Measurements from ENCODE around the gene LIN9.

The LIN9 gene

GRCh38 chr1:226337276-226337875 lies 28.4 kb upstream of the LIN9 start:
- Histone ChIP-seq H3K4me1 (peaks cover 5% of the 10 kb centered on the region; the same call in 1 of the 2 replicates), H3K9me3 (0 out of 2 replicates have a peak, but pooled peaks cover 8% of the 10 kb centered on the region), H3K4me3 (no peak overlapping the region), H3K27me3 (ENCODE audit: low read depth) (no peaks in the 10 kb centered on the region), H3K36me3 (replicated peaks) (no peaks in the 10 kb centered on the region)
- in situ Hi-C loops (cut with MboI; ENCODE audit: low sequenced_read_pairs): loop anchor here (10.0 kb wide), 1 partner anchor 203 kb away; no protein-coding TSS in a partner anchor
- no peak for DNase-seq (ENCODE audit: low spot score in 2 of 2)

DNA sequence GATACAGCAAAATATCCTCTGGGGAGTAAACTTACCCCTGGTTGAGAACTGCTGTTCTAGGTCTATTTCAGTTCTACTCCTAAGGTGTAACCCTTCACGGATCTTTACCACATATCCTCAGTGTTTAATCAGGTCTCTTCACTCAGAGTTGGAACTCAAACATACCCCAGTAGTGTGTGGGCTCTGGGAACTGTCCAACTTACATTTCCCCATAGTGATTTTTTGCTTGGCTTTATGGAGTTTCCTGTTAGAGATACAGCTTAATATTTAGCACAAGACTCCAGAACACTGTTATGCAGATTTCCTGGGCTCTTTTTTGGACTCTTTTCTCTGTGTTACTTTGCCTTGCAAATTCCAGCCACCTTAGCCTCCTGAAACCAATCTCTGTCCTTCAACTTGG lies 26.7 kb upstream of the LIN9 start:
- Histone ChIP-seq H3K4me3 (no peak overlapping the region), H3K9me3 (0 out of 2 replicates have a peak, but pooled peaks cover 5% of the 10 kb centered on the region), H3K27me3 (ENCODE audit: low read depth) (no peaks in the 10 kb centered on the region), H3K36me3 (replicated peaks) (no peaks in the 10 kb centered on the region), H3K4me1 (peaks cover 5% of the 10 kb centered on the region; the same call in 1 of the 2 replicates)
- no peak for DNase-seq (ENCODE audit: low spot score in 2 of 2)
- in situ Hi-C loops (cut with MboI; ENCODE audit: low sequenced_read_pairs): loop anchor here (10.0 kb wide), 1 partner anchor 201 kb away; no protein-coding TSS in a partner anchor

GRCh38 chr1:226332947-226333346 lies 24.0 kb upstream of the LIN9 start:
- no peaks in the 10 kb centered on the region for H3K9me3 ChIP-seq
- H3K36me3 ChIP-seq (replicated peaks): no peaks in the 10 kb centered on the region
- no peaks in the 10 kb centered on the region for H3K27me3 ChIP-seq (ENCODE audit: low read depth)
- DNase-seq (ENCODE audit: low spot score in 2 of 2): no peak
- H3K4me1 ChIP-seq: peaks cover 5% of the 10 kb centered on the region; the same call in 1 of the 2 replicates
- in situ Hi-C loops (cut with MboI; ENCODE audit: low sequenced_read_pairs): loop anchor here (10.0 kb wide), 1 partner anchor 198 kb away; no protein-coding TSS in a partner anchor
- H3K4me3 ChIP-seq: no peak overlapping the region

- Histone ChIP-seq H3K4me3 (no peak overlapping the region), H3K9me3 (no peaks in the 10 kb centered on the region), H3K4me1 (peaks cover 5% of the 10 kb centered on the region; the same call in 1 of the 2 replicates), H3K36me3 (replicated peaks) (no peaks in the 10 kb centered on the region), H3K27me3 (ENCODE audit: low read depth) (no peaks in the 10 kb centered on the region)
- no peak for DNase-seq (ENCODE audit: low spot score in 2 of 2)
- in situ Hi-C loops (cut with MboI; ENCODE audit: low sequenced_read_pairs): no loop called here
These were observed 20.3 kb upstream of the LIN9 start for GRCh38 chr1:226329237-226329636.

DNA sequence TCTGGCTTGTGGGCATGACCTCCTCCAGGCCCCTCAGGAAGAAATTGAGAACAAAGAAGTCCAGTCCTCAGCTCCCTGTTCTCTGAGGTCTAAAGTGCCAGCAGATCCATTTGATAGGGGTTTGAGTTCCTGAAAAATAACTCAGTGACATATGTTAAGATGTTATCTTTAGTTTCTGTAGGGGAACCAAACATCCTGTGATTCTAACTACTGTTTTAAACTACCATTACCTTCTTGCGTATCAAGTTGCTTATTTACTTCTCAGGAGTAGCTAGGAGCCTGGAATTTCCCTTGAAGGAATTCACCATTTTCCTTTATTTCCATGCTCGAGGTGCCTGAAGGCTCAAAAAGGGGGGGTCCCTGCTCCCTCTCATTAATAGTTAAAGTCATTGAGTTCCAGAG lies 18.8 kb upstream of the LIN9 start:
- DNase-seq (ENCODE audit: low spot score in 2 of 2): no peak
- Histone ChIP-seq H3K9me3 (no peaks in the 10 kb centered on the region), H3K27me3 (ENCODE audit: low read depth) (no peaks in the 10 kb centered on the region), H3K4me1 (peaks cover 1% of the 10 kb centered on the region; the same call in 1 of the 2 replicates), H3K36me3 (replicated peaks) (no peaks in the 10 kb centered on the region), H3K4me3 (no peak overlapping the region)
- in situ Hi-C loops (cut with MboI; ENCODE audit: low sequenced_read_pairs): no loop called here

- no peak for DNase-seq (ENCODE audit: low spot score in 2 of 2)
- H3K27me3 ChIP-seq (ENCODE audit: low read depth): no peaks in the 10 kb centered on the region
- H3K36me3 ChIP-seq (replicated peaks): no peaks in the 10 kb centered on the region
- in situ Hi-C loops (cut with MboI; ENCODE audit: low sequenced_read_pairs): no loop called here
- no peak overlapping the region for H3K4me3 ChIP-seq
- peaks cover 2% of the 10 kb centered on the region; the same call in 1 of the 2 replicates for H3K9me3 ChIP-seq
- no peaks in the 10 kb centered on the region for H3K4me1 ChIP-seq
These were observed 16.2 kb upstream of the LIN9 start for GRCh38 chr1:226325178-226325577.

GRCh38 chr1:226324479-226324878 lies 15.5 kb upstream of the LIN9 start:
- H3K36me3 ChIP-seq (replicated peaks): no peaks in the 10 kb centered on the region
- no peaks in the 10 kb centered on the region for H3K27me3 ChIP-seq (ENCODE audit: low read depth)
- in situ Hi-C loops (cut with MboI; ENCODE audit: low sequenced_read_pairs): no loop called here
- H3K4me1 ChIP-seq: no peaks in the 10 kb centered on the region
- no peak for DNase-seq (ENCODE audit: low spot score in 2 of 2)
- H3K9me3 ChIP-seq: peaks cover 2% of the 10 kb centered on the region; the same call in 1 of the 2 replicates
- H3K4me3 ChIP-seq: no peak overlapping the region

- no peak overlapping the region for H3K4me3 ChIP-seq
- no peak for DNase-seq (ENCODE audit: low spot score in 2 of 2)
- no peaks in the 10 kb centered on the region for H3K27me3 ChIP-seq (ENCODE audit: low read depth)
- H3K9me3 ChIP-seq: peaks cover 2% of the 10 kb centered on the region; the same call in 1 of the 2 replicates
- H3K36me3 ChIP-seq (replicated peaks): no peaks in the 10 kb centered on the region
- in situ Hi-C loops (cut with MboI; ENCODE audit: low sequenced_read_pairs): no loop called here
- H3K4me1 ChIP-seq: no peaks in the 10 kb centered on the region
These were observed 14.0 kb upstream of the LIN9 start for GRCh38 chr1:226322986-226323385.

- Histone ChIP-seq H3K27me3 (ENCODE audit: low read depth) (no peaks in the 10 kb centered on the region), H3K36me3 (replicated peaks) (no peaks in the 10 kb centered on the region), H3K4me3 (no peak overlapping the region), H3K4me1 (no peaks in the 10 kb centered on the region), H3K9me3 (peaks cover 2% of the 10 kb centered on the region; the same call in 1 of the 2 replicates)
- in situ Hi-C loops (cut with MboI; ENCODE audit: low sequenced_read_pairs): no loop called here
- DNase-seq (ENCODE audit: low spot score in 2 of 2): no peak
These were observed 12.0 kb upstream of the LIN9 start for GRCh38 chr1:226320930-226321329.

DNA sequence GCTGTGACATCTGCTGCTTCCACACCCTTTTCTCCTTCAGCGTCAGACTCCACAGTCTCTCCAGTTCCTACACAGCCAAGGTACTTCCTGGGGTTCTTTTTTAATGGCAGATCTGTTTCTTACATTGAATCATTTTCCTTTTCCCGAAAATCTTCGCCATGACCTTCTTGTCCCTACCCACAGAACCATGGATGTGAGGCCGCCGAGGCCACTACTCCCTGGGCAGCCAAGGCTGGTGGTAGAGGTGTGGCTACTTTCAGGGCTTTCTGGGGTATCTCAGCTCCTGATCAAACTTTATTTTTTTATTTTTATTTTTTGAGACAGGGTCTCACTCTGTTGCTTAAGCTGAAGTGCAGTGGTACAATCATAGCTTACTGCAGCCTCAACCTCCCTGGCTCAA lies 9.5 kb upstream of the LIN9 start:
- no peaks in the 10 kb centered on the region for H3K4me1 ChIP-seq
- in situ Hi-C loops (cut with MboI; ENCODE audit: low sequenced_read_pairs): no loop called here
- H3K36me3 ChIP-seq (replicated peaks): no peaks in the 10 kb centered on the region
- H3K27me3 ChIP-seq (ENCODE audit: low read depth): no peaks in the 10 kb centered on the region
- no peak for DNase-seq (ENCODE audit: low spot score in 2 of 2)
- H3K9me3 ChIP-seq: peaks cover 2% of the 10 kb centered on the region; the same call in 1 of the 2 replicates
- H3K4me3 ChIP-seq: no peak overlapping the region

- Histone ChIP-seq H3K4me1 (peaks cover 7% of the 10 kb centered on the region), H3K4me3 (no peak overlapping the region), H3K36me3 (replicated peaks) (no peaks in the 10 kb centered on the region), H3K27me3 (ENCODE audit: low read depth) (no peaks in the 10 kb centered on the region), H3K9me3 (no peaks in the 10 kb centered on the region)
- in situ Hi-C loops (cut with MboI; ENCODE audit: low sequenced_read_pairs): no loop called here
- DNase-seq (ENCODE audit: low spot score in 2 of 2): no peak
These were observed 5.1 kb upstream of the LIN9 start for GRCh38 chr1:226314055-226314454.

DNA sequence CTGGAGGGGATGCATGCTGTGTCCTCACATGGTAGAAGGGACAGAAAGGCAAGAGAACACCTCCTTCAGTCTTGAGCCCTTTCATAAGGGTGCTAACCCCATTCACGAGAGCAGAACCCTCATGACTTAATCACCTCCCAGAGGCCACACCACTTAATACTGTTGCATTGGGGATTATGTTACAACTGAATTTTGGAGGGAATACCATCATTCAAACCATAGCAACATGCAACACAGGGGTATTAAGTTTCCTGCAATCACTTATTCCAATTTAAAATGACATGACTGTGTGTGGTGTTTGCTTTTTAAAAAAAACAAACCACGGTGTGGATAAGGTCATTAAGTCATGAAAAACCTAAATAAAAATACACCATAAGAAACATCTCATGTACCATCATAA lies 3.1 kb upstream of the LIN9 start:
- no peaks in the 10 kb centered on the region for H3K27me3 ChIP-seq (ENCODE audit: low read depth)
- H3K9me3 ChIP-seq: no peaks in the 10 kb centered on the region
- peaks cover 10% of the 10 kb centered on the region for H3K4me1 ChIP-seq
- in situ Hi-C loops (cut with MboI; ENCODE audit: low sequenced_read_pairs): no loop called here
- H3K36me3 ChIP-seq (replicated peaks): peaks cover 4% of the 10 kb centered on the region; the same call in 1 of the 2 replicates
- no peak overlapping the region for H3K4me3 ChIP-seq
- DNase-seq (ENCODE audit: low spot score in 2 of 2): no peak

DNA sequence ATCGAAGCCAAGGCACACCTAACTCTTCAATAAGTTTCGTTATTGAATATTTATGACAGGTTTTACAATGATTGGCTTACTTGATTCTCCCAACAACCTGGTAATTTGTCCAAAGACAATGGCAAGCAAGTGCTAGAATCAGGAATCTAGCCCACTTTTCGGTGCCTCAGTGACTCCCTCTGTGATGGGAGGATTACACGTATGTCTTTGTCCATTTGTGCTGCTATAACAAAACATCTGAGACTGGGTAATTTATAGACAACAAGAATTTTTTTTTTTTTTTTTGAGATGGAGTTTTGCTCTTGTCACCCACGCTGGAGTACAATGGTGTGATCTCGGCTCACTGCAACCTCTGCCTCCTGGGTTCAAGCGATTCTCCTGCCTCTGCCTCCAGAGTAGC lies 2.4 kb upstream of the LIN9 start:
- no peaks in the 10 kb centered on the region for H3K27me3 ChIP-seq (ENCODE audit: low read depth)
- in situ Hi-C loops (cut with MboI; ENCODE audit: low sequenced_read_pairs): no loop called here
- H3K9me3 ChIP-seq: no peaks in the 10 kb centered on the region
- DNase-seq (ENCODE audit: low spot score in 2 of 2): no peak
- no peak overlapping the region for H3K4me3 ChIP-seq
- H3K36me3 ChIP-seq (replicated peaks): peaks cover 4% of the 10 kb centered on the region; the same call in 1 of the 2 replicates
- H3K4me1 ChIP-seq: peaks cover 10% of the 10 kb centered on the region

DNA sequence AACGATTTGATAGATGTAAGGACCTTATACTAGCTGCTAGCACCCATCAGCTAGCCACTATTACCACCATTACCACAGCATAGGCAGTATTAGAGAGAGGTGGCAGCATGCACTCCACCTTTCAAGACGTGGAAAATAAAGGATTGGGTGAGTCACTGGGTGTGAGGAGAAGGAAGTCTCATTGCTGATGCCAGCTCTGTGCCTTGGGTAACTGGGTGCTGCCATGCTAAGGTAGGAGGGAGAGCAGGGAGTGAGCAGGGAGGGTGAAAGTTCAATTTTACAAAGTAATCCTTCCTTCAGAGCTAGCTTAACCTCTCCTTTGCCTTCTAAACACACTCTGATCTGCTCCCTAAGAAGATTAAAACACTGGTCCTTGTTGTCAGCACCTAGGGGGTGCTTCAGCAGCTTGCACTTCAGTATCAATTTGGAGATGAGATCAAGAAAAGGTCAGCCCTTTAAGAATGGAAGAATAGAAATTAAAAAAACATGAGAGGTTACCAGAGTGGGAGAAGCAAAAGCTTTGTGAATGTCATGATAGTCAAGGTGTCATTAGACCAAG lies 1.8 kb upstream of the LIN9 start:
- H3K4me3 ChIP-seq: no peak overlapping the region

More for the DNA sequence above, 1.8 kb upstream of the LIN9 start:
- no peaks in the 10 kb centered on the region for H3K27me3 ChIP-seq (ENCODE audit: low read depth)
- peaks cover 4% of the 10 kb centered on the region; the same call in 1 of the 2 replicates for H3K36me3 ChIP-seq (replicated peaks)
- in situ Hi-C loops (cut with MboI; ENCODE audit: low sequenced_read_pairs): no loop called here
- DNase-seq (ENCODE audit: low spot score in 2 of 2): no peak
- peaks cover 10% of the 10 kb centered on the region for H3K4me1 ChIP-seq
- no peaks in the 10 kb centered on the region for H3K9me3 ChIP-seq
